Activated CD4-positive, CD25-positive, alpha-beta regulatory T cell (primary cell): Measurements from ENCODE around the gene COPG1.
A peak's percentile ranks its signal among the peaks of the same experiment; 100 is the strongest.
"Not testable (repeated sequence)": the region's sequence is repeated elsewhere in the genome, so short reads cannot be mapped to it uniquely, and the experiment has no call there.

Experiments used
- DNase-seq, 4 experiments: peaks; one replicate each; lab custom pipeline; 2025; lab: John Stamatoyannopoulos, UW

The COPG1 gene

GRCh38 chr3:129245141-129245540 is 4.3 kb upstream of the COPG1 start:
- no peak for DNase-seq

- peak; percentile 13 to 47 (median 40) for DNase-seq
These were observed 3.6 kb upstream of the COPG1 start for GRCh38 chr3:129245641-129246306.

- DNase-seq = no peak
These were observed 2.8 kb upstream of the COPG1 start for GRCh38 chr3:129246636-129247035.

- no peak for DNase-seq
These were observed 973 bp upstream of the COPG1 start for GRCh38 chr3:129248286-129248979.

GRCh38 chr3:129252748-129253147 is 3.3 kb downstream of the COPG1 start:
- no peak for DNase-seq

GRCh38 chr3:129254536-129255230 is 5.3 kb downstream of the COPG1 start:
- DNase-seq = no peak

- no peak for DNase-seq
These were observed 6.9 kb downstream of the COPG1 start for GRCh38 chr3:129256270-129256669.

- no peak for DNase-seq
These were observed 8.2 kb downstream of the COPG1 start for GRCh38 chr3:129257609-129258008.

- no peak for DNase-seq
These were observed 10.4 kb downstream of the COPG1 start for GRCh38 chr3:129259612-129260477.

GRCh38 chr3:129260606-129261005 is 11.2 kb downstream of the COPG1 start:
- no peak for DNase-seq

GRCh38 chr3:129261894-129262293 is 12.5 kb downstream of the COPG1 start:
- DNase-seq = no peak

- no peak for DNase-seq
These were observed 13.9 kb downstream of the COPG1 start for GRCh38 chr3:129263161-129263910.

GRCh38 chr3:129264994-129265393 is 15.6 kb downstream of the COPG1 start:
- DNase-seq = not testable (repeated sequence)

- DNase-seq = no peak
These were observed 17.2 kb downstream of the COPG1 start for GRCh38 chr3:129266651-129267050.

- DNase-seq = no peak
These were observed 19.0 kb downstream of the COPG1 start for GRCh38 chr3:129268396-129268795.

GRCh38 chr3:129271674-129272073 is 22.3 kb downstream of the COPG1 start:
- DNase-seq = no peak

GRCh38 chr3:129276385-129276784 is 27.0 kb downstream of the COPG1 start:
- DNase-seq = no peak

GRCh38 chr3:129277829-129278271 is 28.4 kb downstream of the COPG1 start:
- no peak for DNase-seq

- DNase-seq = peak; percentile 77 to 91 (median 87)
These were observed 29.1 kb downstream of the COPG1 start, which contains the start of gene HMCES for GRCh38 chr3:129278439-129278965. Gene HMCES (plus strand): TSS chr3:129278870. CDS start chr3:129279733, 863 bp downstream.

- peak in 3 of 4 experiments; percentile 14 to 37 (median 14) for DNase-seq
These were observed 29.8 kb downstream of the COPG1 start for GRCh38 chr3:129278966-129279906.
